Activated CD4-positive, alpha-beta memory T cell treated with anti-CD3 and anti-CD28 coated beads for 36 hours (primary cell): ENCODE data around the gene VPS37B. TPM values are rescaled to one million over a fixed set of nuclear protein-coding genes. Genes with fewer than 3 reads are reported as not detected.

Source experiments
- CTCF ChIA-PET: fragments of 350-600 bp; sonication (Branson Sonifier 250); formaldehyde crosslinking; loops from one replicate; lab custom pipeline; 2021; ENCODE audit warnings: antibody characterized with exemption, inconsistent platforms; lab: Charles Lee
- POLR2A ChIA-PET: fragments of 350-600 bp; sonication (Branson Sonifier 250); formaldehyde crosslinking; loops from one replicate; lab custom pipeline; 2021; ENCODE audit warnings: antibody characterized with exemption; lab: Charles Lee
- DNase-seq: peaks from one replicate; pipeline ENCODE4 v3.0.0-alpha.2; 2020
- H3K27ac Mint-ChIP-seq: one replicate; pipeline ENCODE4 v1.8.0; 2021; ENCODE audit warnings: mixed read lengths
- H3K27me3 Mint-ChIP-seq: one replicate; pipeline ENCODE4 v1.8.0; 2021; ENCODE audit warnings: mixed read lengths
- H3K36me3 Mint-ChIP-seq: one replicate; pipeline ENCODE4 v1.8.0; 2021; ENCODE audit warnings: mixed read lengths
- H3K4me1 Mint-ChIP-seq: one replicate; pipeline ENCODE4 v1.8.0; 2021; ENCODE audit warnings: low read depth, mixed read lengths
- H3K4me3 Mint-ChIP-seq: one replicate; pipeline ENCODE4 v1.8.0; 2021; ENCODE audit warnings: mild to moderate bottlenecking, mixed read lengths
- H3K9me3 Mint-ChIP-seq: one replicate; pipeline ENCODE4 v1.8.0; 2021; ENCODE audit warnings: mixed read lengths
- intact Hi-C: fragments of 100-400 bp; cut with micrococcal nuclease; formaldehyde crosslinking; loops from one replicate; pipeline ENCODE4 v1.15.1; 2023
- total RNA-seq, 2 experiments: library from RNA; stranded (reverse); gene quantifications; one replicate each; pipeline ENCODE4 v1.2.3, GENCODE V29; 2021

The VPS37B gene
- total RNA-seq, 2 experiments from 2014 or later, result 10.0 to 10.4 TPM

GRCh38 chr12:122839907-122840554 is 55.9 kb downstream of the VPS37B start:
- Mint-ChIP-seq H3K4me1 (peaks cover 16% of the 10 kb centered on the region), H3K9me3 (no peaks in the 10 kb centered on the region), H3K27me3 (no peaks in the 10 kb centered on the region), H3K4me3 (no peak overlapping the region), H3K36me3 (no peaks in the 10 kb centered on the region), H3K27ac (no peak overlapping the region)
- ChIA-PET POLR2A (no interaction called here), CTCF (no interaction called here)
- intact Hi-C loops, result no loop called here
- no peak for DNase-seq

- CTCF ChIA-PET, result interaction anchor here (1.1 kb wide), 1 partner anchor 45 kb away, joined by 3 read pairs; no protein-coding TSS in a partner anchor
- Mint-ChIP-seq H3K4me3 (no peak overlapping the region), H3K9me3 (no peaks in the 10 kb centered on the region), H3K4me1 (peaks cover 25% of the 10 kb centered on the region), H3K27ac (no peak overlapping the region), H3K36me3 (no peaks in the 10 kb centered on the region), H3K27me3 (no peaks in the 10 kb centered on the region)
- no peak for DNase-seq
- intact Hi-C loops, result no loop called here
- POLR2A ChIA-PET, result interaction anchor here (0.7 kb wide), 1 partner anchor 338 kb away, joined by 4 read pairs; the partner anchor contains the start of gene ZCCHC8
Measured at GRCh38 chr12:122838841-122839240, 57.1 kb downstream of the VPS37B start.

GRCh38 chr12:122837306-122838265 is 58.3 kb downstream of the VPS37B start:
- no peaks in the 10 kb centered on the region for H3K27me3 Mint-ChIP-seq
- intact Hi-C loops, result loop anchor here (2.0 kb wide), 1 partner anchor 45 kb away; no protein-coding TSS in a partner anchor
- no peak overlapping the region for H3K27ac Mint-ChIP-seq
- ChIA-PET POLR2A (no interaction called here), CTCF (interaction anchor here (0.6 to 1.1 kb wide), 2 partner anchors 44 to 486 kb away, joined by 3 read pairs; no protein-coding TSS in a partner anchor)
- H3K4me1 Mint-ChIP-seq, result peaks cover 25% of the 10 kb centered on the region
- H3K4me3 Mint-ChIP-seq, result peak overlapping the region; percentile 23
- no peaks in the 10 kb centered on the region for H3K36me3 Mint-ChIP-seq
- no peaks in the 10 kb centered on the region for H3K9me3 Mint-ChIP-seq
- no peak for DNase-seq

GRCh38 chr12:122836027-122836921 is 59.6 kb downstream of the VPS37B start:
- Mint-ChIP-seq H3K27ac (peak overlapping the region; percentile 57), H3K27me3 (no peaks in the 10 kb centered on the region), H3K4me3 (peak overlapping the region; percentile 85), H3K36me3 (no peaks in the 10 kb centered on the region), H3K9me3 (no peaks in the 10 kb centered on the region), H3K4me1 (peaks cover 25% of the 10 kb centered on the region)
- intact Hi-C loops, result loop anchor here (2.0 kb wide), 1 partner anchor 43 kb away; no protein-coding TSS in a partner anchor
- CTCF ChIA-PET, result interaction anchor here (1.1 to 1.8 kb wide), 2 partner anchors 35 to 43 kb away, joined by 3 to 8 read pairs; no protein-coding TSS in a partner anchor
- POLR2A ChIA-PET, result interaction anchor here (0.5 to 1.5 kb wide), 2 partner anchors 336 to 337 kb away, joined by 3 read pairs; partner anchors contain the start of gene ZCCHC8
- peak; percentile 71 for DNase-seq

- POLR2A ChIA-PET, result interaction anchor here (0.5 to 1.5 kb wide), 2 partner anchors 335 to 337 kb away, joined by 3 read pairs; partner anchors contain the start of gene ZCCHC8
- DNase-seq, result peak; percentile 43
- Mint-ChIP-seq H3K27me3 (no peaks in the 10 kb centered on the region), H3K4me3 (no peak overlapping the region), H3K36me3 (no peaks in the 10 kb centered on the region), H3K9me3 (no peaks in the 10 kb centered on the region), H3K27ac (no peak overlapping the region), H3K4me1 (peaks cover 25% of the 10 kb centered on the region)
- intact Hi-C loops, result loop anchor here (2.0 kb wide), 1 partner anchor 43 kb away; no protein-coding TSS in a partner anchor
- CTCF ChIA-PET, result interaction anchor here (0.6 to 1.8 kb wide), 2 partner anchors 42 to 186 kb away, joined by 3 to 8 read pairs; no protein-coding TSS in a partner anchor
Measured at GRCh38 chr12:122835750-122836026, 60.2 kb downstream of the VPS37B start.

- H3K4me3 Mint-ChIP-seq, result peak within 1 kb of the TSS; percentile 85
- ChIA-PET CTCF (interaction anchor here (0.6 to 1.8 kb wide), 4 partner anchors 39 to 185 kb away, joined by 3 to 8 read pairs (median 3); no protein-coding TSS in a partner anchor), POLR2A (interaction anchor here (0.5 to 1.5 kb wide), 3 partner anchors 21 to 336 kb away, joined by 3 read pairs; partner anchors contain the start of gene ZCCHC8)
- no peaks in the 10 kb centered on the region for H3K9me3 Mint-ChIP-seq
- peak; percentile 64 for DNase-seq
- intact Hi-C loops, result no loop called here
- no peaks in the 10 kb centered on the region for H3K36me3 Mint-ChIP-seq
- no peaks in the 10 kb centered on the region for H3K27me3 Mint-ChIP-seq
- peaks cover 22% of the 10 kb centered on the region for H3K4me1 Mint-ChIP-seq
- H3K27ac Mint-ChIP-seq, result peak within 1 kb of the TSS; percentile 57
Measured at GRCh38 chr12:122834921-122835749, 60.8 kb downstream of the VPS37B start, which contains the start of gene HIP1R. Gene HIP1R (plus strand): TSS chr12:122835457. CDS start chr12:122835551, 94 bp downstream.

- Mint-ChIP-seq H3K36me3 (no peaks in the 10 kb centered on the region), H3K4me3 (peak overlapping the region; percentile 77), H3K9me3 (no peaks in the 10 kb centered on the region), H3K4me1 (peaks cover 22% of the 10 kb centered on the region), H3K27me3 (no peaks in the 10 kb centered on the region), H3K27ac (no peak overlapping the region)
- DNase-seq, result peak; percentile 37
- ChIA-PET POLR2A (interaction anchor here (1.0 kb wide), 1 partner anchor 22 kb away, joined by 3 read pairs; no protein-coding TSS in a partner anchor), CTCF (interaction anchor here (0.6 to 2.6 kb wide), 6 partner anchors 26 to 118 kb away, joined by 3 to 18 read pairs (median 5); no protein-coding TSS in a partner anchor)
- intact Hi-C loops, result no loop called here
Measured at GRCh38 chr12:122834104-122834920, 61.6 kb downstream of the VPS37B start.

GRCh38 chr12:122830517-122831214 is 65.3 kb downstream of the VPS37B start:
- Mint-ChIP-seq H3K4me1 (peaks cover 9% of the 10 kb centered on the region), H3K4me3 (no peak overlapping the region), H3K36me3 (no peaks in the 10 kb centered on the region), H3K27ac (no peak overlapping the region), H3K27me3 (no peaks in the 10 kb centered on the region), H3K9me3 (no peaks in the 10 kb centered on the region)
- DNase-seq, result no peak
- intact Hi-C loops, result no loop called here
- ChIA-PET POLR2A (no interaction called here), CTCF (no interaction called here)

- no peaks in the 10 kb centered on the region for H3K36me3 Mint-ChIP-seq
- intact Hi-C loops, result no loop called here
- CTCF ChIA-PET, result interaction anchor here (1.1 to 1.4 kb wide), 2 partner anchors 34 to 38 kb away, joined by 3 to 5 read pairs; no protein-coding TSS in a partner anchor
- H3K27ac Mint-ChIP-seq, result no peak overlapping the region
- POLR2A ChIA-PET, result no interaction called here
- no peaks in the 10 kb centered on the region for H3K9me3 Mint-ChIP-seq
- DNase-seq, result no peak
- H3K27me3 Mint-ChIP-seq, result no peaks in the 10 kb centered on the region
- no peaks in the 10 kb centered on the region for H3K4me1 Mint-ChIP-seq
- no peak overlapping the region for H3K4me3 Mint-ChIP-seq
Measured at GRCh38 chr12:122827258-122827657, 68.7 kb downstream of the VPS37B start.
